SK-N-SH (cell line): ENCODE data around the gene PLIN5. TPM values are rescaled to one million over a fixed set of nuclear protein-coding genes. Genes with fewer than 3 reads are reported as not detected.
A peak's percentile ranks its signal among the peaks of the same experiment; 100 is the strongest.

ENCODE experiments used
- CTCF ChIA-PET: fragments of 300-600, 350-600 bp; formaldehyde crosslinking; extraction: SDS; loops from one replicate; lab custom pipeline; 2021; lab: Yijun Ruan, JAX
- POLR2A ChIA-PET: fragments of 350-600 bp; sonication (Branson Sonifier 250); formaldehyde crosslinking; extraction: SDS; loops from one replicate; lab custom pipeline; 2020; ENCODE audit warnings: antibody characterized with exemption, inconsistent platforms; lab: Yijun Ruan, JAX
- DNase-seq: peaks from one replicate; pipeline ENCODE4 v3.0.0; 2012
- H2AFZ ChIP-seq: fragments of 200-600 bp; sonication (generic); 2 replicates; pipeline ENCODE4 v1.8.1; 2016; ENCODE audit warnings: antibody characterized with exemption, mild to moderate bottlenecking, low read depth
- H3F3A ChIP-seq: fragments of 200-600 bp; sonication (generic); replicated peaks from 2 replicates; pipeline ENCODE3; 2016; ENCODE audit warnings: antibody characterized with exemption, mild to moderate bottlenecking; ENCODE audit not compliant: insufficient read depth
- H3K27ac ChIP-seq, 2 experiments: fragments of 200-500 bp in 1 of 2; fragments of 200-600 bp in 1 of 2; sonication (Bioruptor generic) in 1 of 2; sonication (generic), shearing (Covaris generic) in 1 of 2; 2 replicates each; pipeline versions ENCODE4 v1.5.1 to v1.6.1; 2014 to 2016; ENCODE audit warnings: low read depth in 2 of 2, inconsistent platforms in 1 of 2, low read length in 1 of 2, mild to moderate bottlenecking in 1 of 2, mixed read lengths in 1 of 2
- H3K27me3 ChIP-seq: fragments of 200-600 bp; sonication (generic), shearing (Covaris generic); 2 replicates; pipeline ENCODE4 v1.6.1; 2016; ENCODE audit warnings: mixed run types; ENCODE audit not compliant: insufficient read depth
- H3K36me3 ChIP-seq, 2 experiments: fragments of 200-500 bp in 1 of 2; fragments of 200-600 bp in 1 of 2; sonication (Bioruptor generic) in 1 of 2; sonication (generic) in 1 of 2; replicated peaks in 1 of 2; 2 replicates each; pipeline versions ENCODE3 to v1.5.1; 2014 to 2016; ENCODE audit warnings: low read length in 1 of 2, mild to moderate bottlenecking in 1 of 2; ENCODE audit not compliant: insufficient read depth in 2 of 2, control insufficient read depth in 1 of 2
- H3K4me1 ChIP-seq, 2 experiments: fragments of 200-500 bp in 1 of 2; fragments of 200-600 bp in 1 of 2; sonication (Bioruptor generic) in 1 of 2; sonication (generic), shearing (Covaris generic) in 1 of 2; 2 replicates each; pipeline versions ENCODE4 v1.5.1 to v1.6.1; 2014 to 2016; ENCODE audit warnings: low read depth in 1 of 2, low read length in 1 of 2, mixed run types in 1 of 2; ENCODE audit not compliant: insufficient read depth in 2 of 2, control insufficient read depth in 1 of 2
- H3K4me2 ChIP-seq: fragments of 200-600 bp; sonication (generic), shearing (Covaris generic); 2 replicates; pipeline ENCODE4 v1.6.1; 2017; ENCODE audit warnings: mixed run types
- H3K4me3 ChIP-seq, 2 experiments: fragments of 200-500 bp in 1 of 2; fragments of 200-600 bp in 1 of 2; sonication (Bioruptor generic) in 1 of 2; sonication (generic), shearing (Covaris generic) in 1 of 2; 2 replicates each; pipeline versions ENCODE4 v1.5.1 to v1.8.1; 2014 to 2016; ENCODE audit warnings: low read depth in 2 of 2, inconsistent platforms in 1 of 2, low read length in 1 of 2, mild to moderate bottlenecking in 1 of 2, mixed read lengths in 1 of 2, moderate library complexity in 1 of 2
- H3K79me2 ChIP-seq: fragments of 200-600 bp; sonication (generic); 2 replicates; pipeline ENCODE4 v1.8.1; 2017; ENCODE audit warnings: mild to moderate bottlenecking; ENCODE audit not compliant: insufficient read depth
- H3K9ac ChIP-seq: fragments of 200-600 bp; sonication (generic); 2 replicates; pipeline ENCODE4 v1.6.1; 2017; ENCODE audit warnings: mixed run types
- H3K9me2 ChIP-seq: fragments of 200-600 bp; sonication (generic); 2 replicates; pipeline ENCODE4 v1.6.1; 2017; ENCODE audit warnings: mixed run types
- H3K9me3 ChIP-seq: fragments of 200-600 bp; sonication (generic); 2 replicates; pipeline ENCODE4 v1.6.1; 2017; ENCODE audit warnings: mixed run types, mild to moderate bottlenecking, moderate library complexity
- H4K20me1 ChIP-seq: fragments of 200-600 bp; sonication (generic); 2 replicates; pipeline ENCODE4 v1.6.1; 2017; ENCODE audit warnings: mild to moderate bottlenecking, mixed run types; ENCODE audit not compliant: insufficient read depth
- CHD2 ChIP-seq: fragments of 150-350 bp; IDR thresholded peaks from 2 replicates; pipeline ENCODE4 v1.6.1; 2018; ENCODE audit warnings: low read length; ENCODE audit not compliant: partially characterized antibody
- FOXM1 ChIP-seq: IDR thresholded peaks from 2 replicates; pipeline ENCODE4 v1.4.0; 2012; ENCODE audit warnings: low read depth, mild to moderate bottlenecking
- GATA2 ChIP-seq: sonication (generic); formaldehyde crosslinking; IDR thresholded peaks from 2 replicates; pipeline ENCODE4 v1.5.0; 2020; ENCODE audit warnings: mild to moderate bottlenecking, missing genetic modification reagents
- IRF3 ChIP-seq: fragments of 150-350 bp; IDR thresholded peaks from 2 replicates; pipeline ENCODE4 v1.6.1; 2016; ENCODE audit warnings: mild to moderate bottlenecking, low read depth, low read length
- MXI1 ChIP-seq: IDR thresholded peaks from 2 replicates; pipeline ENCODE4 v1.6.1; 2012; ENCODE audit warnings: mild to moderate bottlenecking, low read depth, low read length, improper control_type of control experiment
- NFIC ChIP-seq: IDR thresholded peaks from 2 replicates; pipeline ENCODE4 v1.4.0; 2012; ENCODE audit warnings: borderline replicate concordance
- NRF1 ChIP-seq: IDR thresholded peaks from 2 replicates; pipeline ENCODE4 v1.6.1; 2012; ENCODE audit warnings: low read depth, mild to moderate bottlenecking, low read length
- PBX3 ChIP-seq: IDR thresholded peaks from 2 replicates; pipeline ENCODE4; 2012
- RAD21 ChIP-seq: IDR thresholded peaks from 2 replicates; pipeline ENCODE4 v1.6.1; 2012; ENCODE audit warnings: mild to moderate bottlenecking, low read length
- REST ChIP-seq: IDR thresholded peaks from 2 replicates; pipeline ENCODE4 v1.6.1; 2012; ENCODE audit warnings: mild to moderate bottlenecking, low read depth, low read length, moderate library complexity
- RFX5 ChIP-seq: IDR thresholded peaks from 2 replicates; pipeline ENCODE4 v1.6.1; 2012; ENCODE audit warnings: mild to moderate bottlenecking, improper control_type of control experiment, low read length
- RXRA ChIP-seq: IDR thresholded peaks from 2 replicates; pipeline ENCODE4 v1.4.0; 2012; ENCODE audit warnings: low read depth, mild to moderate bottlenecking, borderline replicate concordance
- SMC3 ChIP-seq: IDR thresholded peaks from 2 replicates; pipeline ENCODE4 v1.6.1; 2012; ENCODE audit warnings: low read depth, low read length, improper control_type of control experiment
- TAF1 ChIP-seq: IDR thresholded peaks from 2 replicates; pipeline ENCODE4 v1.6.1; 2012; ENCODE audit warnings: low read depth, mild to moderate bottlenecking, low read length, moderate library complexity, borderline replicate concordance
- USF2 ChIP-seq: fragments of 150-350 bp; IDR thresholded peaks from 2 replicates; pipeline ENCODE4 v1.6.1; 2017; ENCODE audit warnings: antibody characterized with exemption, low read length, low read depth, borderline replicate concordance
- WGBS: methylation state at CpG from one replicate; pipeline ENCODE4 v1.1.6; 2017; ENCODE audit warnings: low lambda C conversion rate; 5-methylcytosine and 5-hydroxymethylcytosine counted together
- polyA plus RNA-seq, 3 experiments: library from polyadenylated mRNA; depleted of rRNA; stranded (reverse); fragments of >200 nt; gene quantifications; 2 replicates each; pipeline ENCODE4 v1.2.3, GENCODE V29; 2012

The PLIN5 gene
- polyA plus RNA-seq, 1 of the 3 experiments (the other 2 are of a cell fraction) = 0.59 TPM

- no peaks in the 10 kb centered on the region for H3K27me3 ChIP-seq
- WGBS = 90% methylated on average over 23 of the region's 34 CpGs
- no peak overlapping the region for H2AFZ ChIP-seq
- ChIA-PET CTCF (interaction anchor here (1.3 to 1.6 kb wide), 2 partner anchors 17 to 19 kb away, joined by 5 read pairs; no protein-coding TSS in a partner anchor), POLR2A (interaction anchor here (0.6 kb wide), 1 partner anchor 1155 kb away, joined by 4 read pairs; no protein-coding TSS in a partner anchor)
- peaks cover 3% of the 10 kb centered on the region for H3F3A ChIP-seq
- H3K9me2 ChIP-seq = no peaks in the 10 kb centered on the region
- no peaks in the 10 kb centered on the region for H4K20me1 ChIP-seq
- DNase-seq = no peak
- peak overlapping the region in 1 of 2 experiments; percentile 43; a peak in 1 of 4 replicates for H3K27ac ChIP-seq
- H3K9ac ChIP-seq = no peak overlapping the region
- no peak overlapping the region for H3K4me2 ChIP-seq
- H3K9me3 ChIP-seq = no peaks in the 10 kb centered on the region
- 0 out of 4 replicates have a peak, but pooled peaks cover 0 to 7% of the 10 kb centered on the region in 2 experiments for H3K4me1 ChIP-seq
- H3K4me3 ChIP-seq = no peak overlapping the region
- peaks cover 0 to 33% of the 10 kb centered on the region in 2 experiments for H3K36me3 ChIP-seq
- TF ChIP-seq RXRA = no peak
- no peak for TF ChIP-seq CHD2
- TF ChIP-seq TAF1 = no peak
- no peak for TF ChIP-seq REST
- no peak for TF ChIP-seq SMC3
- no peak for TF ChIP-seq MXI1
- no peak for TF ChIP-seq FOXM1
- no peak for TF ChIP-seq NFIC
- no peak for TF ChIP-seq USF2
- TF ChIP-seq RFX5 = no peak
- TF ChIP-seq RAD21 = no peak
- TF ChIP-seq IRF3 = no peak
- no peak for TF ChIP-seq PBX3
- TF ChIP-seq GATA2 (CRISPR knock-in tag) = no peak
- TF ChIP-seq NRF1 = no peak
- no peaks in the 10 kb centered on the region for H3K79me2 ChIP-seq
Observed at GRCh38 chr19:4505570-4506448, 29.2 kb downstream of the PLIN5 start.
